GDM1 (cell line): Measurements from ENCODE around the gene PTGIS.
"Not testable (repeated sequence)": the region's sequence is repeated elsewhere in the genome, so short reads cannot be mapped to it uniquely, and the experiment has no call there.

Experiments used
- DNase-seq: peaks from one replicate; lab custom pipeline; 2025; lab: John Stamatoyannopoulos, UW

The PTGIS gene

DNA sequence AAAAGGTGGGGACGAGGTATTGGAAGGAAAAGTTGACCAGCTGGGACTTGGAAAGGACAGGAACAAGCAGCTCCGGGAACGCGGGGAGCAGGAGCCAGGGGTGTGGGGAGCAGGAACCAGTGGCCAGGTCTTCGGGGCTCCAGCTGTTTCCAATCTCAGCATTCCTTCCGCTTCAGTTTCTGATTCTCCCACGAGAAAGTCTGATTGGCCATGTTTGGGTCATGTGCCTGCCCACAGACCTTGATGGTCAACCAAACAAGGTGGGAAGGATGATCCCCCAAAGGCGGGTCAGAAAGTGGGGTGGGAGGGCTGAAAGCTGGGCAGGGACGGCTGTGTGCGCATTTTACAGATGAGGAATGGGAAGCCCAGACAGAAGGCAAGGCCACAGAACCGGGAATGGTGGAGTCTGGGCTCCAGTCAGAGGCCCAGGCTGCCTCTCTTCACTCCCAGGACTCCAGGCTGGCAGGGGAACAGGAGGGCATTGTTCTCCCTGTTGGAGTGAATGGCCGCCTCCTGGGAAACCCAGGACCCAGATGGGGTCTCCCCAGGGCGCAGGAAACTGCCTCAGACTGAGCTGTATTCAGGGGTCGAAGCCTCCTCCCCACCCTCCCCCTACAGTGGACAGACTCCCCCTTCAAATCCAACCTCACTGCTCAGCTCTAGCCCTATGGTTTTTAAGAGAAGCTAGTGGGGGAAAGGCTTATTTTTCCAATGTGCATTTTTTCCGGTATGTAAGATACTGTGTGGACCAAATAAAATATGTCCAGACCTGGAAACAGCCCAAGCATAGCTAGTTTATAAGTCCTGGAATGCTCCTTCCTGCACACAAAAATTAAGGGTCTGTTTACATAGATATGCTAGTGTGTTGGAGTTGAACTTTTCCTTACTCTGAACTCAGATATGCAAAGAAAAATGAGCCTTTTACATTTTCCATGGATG, 12.2 kb upstream of the PTGIS start:
- DNase-seq = no peak

DNA sequence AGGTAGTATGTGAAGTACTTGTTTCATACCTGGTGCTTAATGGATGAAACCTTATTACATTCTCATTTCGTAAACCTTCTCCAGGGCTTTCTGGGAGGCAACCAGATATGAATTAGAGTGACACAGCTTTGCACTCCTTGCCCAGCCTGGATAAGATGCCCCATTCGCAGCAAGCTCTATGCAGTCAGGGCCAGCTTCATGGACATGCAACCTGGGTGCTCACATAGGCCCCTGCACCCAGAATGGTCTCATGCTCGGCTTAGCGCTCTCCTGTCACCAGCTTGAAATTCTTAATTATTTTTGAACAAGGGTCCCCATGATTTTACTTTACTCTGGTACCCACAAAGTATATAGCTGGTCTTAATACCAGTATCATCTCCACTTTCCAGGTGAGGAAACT, 11.3 kb upstream of the PTGIS start:
- no peak for DNase-seq

DNA sequence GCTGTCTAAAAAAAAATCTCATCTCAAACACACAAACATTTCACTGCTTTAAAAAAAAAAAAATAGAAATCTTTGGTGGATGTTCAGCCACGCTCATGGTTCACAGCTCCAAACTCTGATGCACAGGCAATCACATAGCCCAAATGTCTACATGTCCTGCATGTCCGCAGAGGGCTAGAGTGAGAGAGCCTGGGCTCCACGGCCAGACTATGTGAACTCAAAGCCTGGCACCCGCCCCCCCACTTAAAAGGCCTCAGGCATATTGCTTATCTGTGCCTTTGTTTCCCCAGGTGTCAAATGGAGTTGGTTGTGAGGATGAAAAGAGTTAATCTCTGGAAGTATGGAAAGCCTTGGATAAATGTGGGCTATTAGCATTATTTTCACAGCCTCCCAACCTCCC, 10.5 kb upstream of the PTGIS start:
- no peak for DNase-seq

DNA sequence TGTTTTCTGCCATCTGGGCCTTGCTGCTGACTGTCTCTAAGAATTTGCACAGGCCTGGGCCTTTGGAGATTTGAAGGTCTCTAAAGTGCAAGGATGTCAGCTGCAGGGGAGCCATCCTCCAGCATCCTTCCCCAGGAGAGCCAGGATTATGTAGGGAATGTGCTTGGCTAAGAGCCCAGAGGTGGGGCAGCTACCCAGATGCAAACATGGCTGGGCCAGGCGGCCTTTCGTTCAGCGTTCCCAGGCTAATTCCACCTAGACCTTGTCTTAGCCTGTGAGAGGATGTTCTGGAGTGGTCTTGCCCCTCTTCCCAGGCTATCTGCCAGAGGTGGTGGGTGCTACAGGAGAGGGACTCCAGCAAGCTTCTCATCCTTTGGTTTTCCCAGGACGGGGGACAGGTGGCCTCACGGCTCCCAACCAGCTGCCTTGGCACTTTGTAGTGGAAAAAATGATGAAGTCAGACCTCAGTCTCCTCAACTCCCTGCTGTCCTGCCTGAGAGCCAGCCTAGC, 7.7 kb upstream of the PTGIS start:
- DNase-seq = no peak

DNA sequence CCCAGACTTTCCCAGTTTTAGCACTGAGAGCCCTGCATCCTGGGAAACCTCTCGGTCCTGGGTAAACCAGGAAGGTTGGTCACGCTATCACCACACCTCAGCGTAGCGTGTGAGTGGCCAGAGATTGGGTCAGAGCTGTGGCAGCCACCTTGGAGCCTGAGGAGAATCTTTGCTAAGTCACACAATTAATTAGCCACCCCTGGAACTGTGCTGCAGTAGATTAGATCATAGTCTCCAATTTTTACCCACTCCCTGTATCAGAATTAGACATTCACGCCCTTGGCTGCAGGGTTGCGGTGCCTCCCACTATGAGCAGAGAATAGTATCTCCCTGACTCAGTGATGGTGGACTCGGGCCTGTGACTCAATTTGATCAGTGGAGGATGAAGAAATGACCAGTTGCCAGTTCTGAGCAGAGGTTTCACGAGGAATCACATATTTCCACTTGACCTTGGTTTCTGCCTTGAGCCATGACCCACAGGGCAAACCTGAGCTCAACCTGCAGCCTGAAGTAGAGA, 6.0 kb upstream of the PTGIS start:
- no peak for DNase-seq

DNA sequence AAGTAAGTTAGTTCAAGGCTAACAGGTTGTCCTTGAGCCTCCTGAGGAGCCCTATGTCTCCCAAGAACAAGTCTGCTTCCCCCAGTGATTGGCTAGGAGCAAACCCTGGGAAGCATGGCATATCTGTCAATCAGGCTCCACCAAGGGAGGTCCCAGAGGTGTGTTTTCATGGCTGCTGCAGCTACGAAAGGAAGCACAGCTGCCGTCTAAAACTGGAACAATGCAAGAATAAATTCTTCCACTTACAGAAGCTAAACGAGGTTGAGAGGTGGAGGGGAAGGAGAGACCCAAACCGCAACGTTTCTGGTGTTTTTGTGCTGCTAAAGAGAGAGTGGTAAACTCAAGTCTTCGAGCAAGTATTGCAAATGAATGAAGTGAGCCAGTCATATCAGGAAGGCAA, 4.9 kb upstream of the PTGIS start:
- peak; percentile 12 for DNase-seq

DNA sequence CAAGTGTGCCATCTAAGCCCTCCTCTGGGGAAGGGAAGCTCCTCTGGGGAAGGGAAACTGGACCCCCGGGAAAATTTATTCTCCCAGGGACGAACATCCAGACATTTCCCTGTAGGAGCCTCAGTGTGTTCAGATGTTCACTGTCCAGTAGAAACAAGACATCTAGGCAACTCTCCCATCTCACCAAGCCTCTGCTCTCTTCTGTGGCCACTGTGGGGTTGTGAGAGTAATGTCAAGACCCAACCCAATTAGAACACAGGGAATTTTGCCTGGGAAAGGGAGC, 3.6 kb upstream of the PTGIS start:
- DNase-seq = no peak

DNA sequence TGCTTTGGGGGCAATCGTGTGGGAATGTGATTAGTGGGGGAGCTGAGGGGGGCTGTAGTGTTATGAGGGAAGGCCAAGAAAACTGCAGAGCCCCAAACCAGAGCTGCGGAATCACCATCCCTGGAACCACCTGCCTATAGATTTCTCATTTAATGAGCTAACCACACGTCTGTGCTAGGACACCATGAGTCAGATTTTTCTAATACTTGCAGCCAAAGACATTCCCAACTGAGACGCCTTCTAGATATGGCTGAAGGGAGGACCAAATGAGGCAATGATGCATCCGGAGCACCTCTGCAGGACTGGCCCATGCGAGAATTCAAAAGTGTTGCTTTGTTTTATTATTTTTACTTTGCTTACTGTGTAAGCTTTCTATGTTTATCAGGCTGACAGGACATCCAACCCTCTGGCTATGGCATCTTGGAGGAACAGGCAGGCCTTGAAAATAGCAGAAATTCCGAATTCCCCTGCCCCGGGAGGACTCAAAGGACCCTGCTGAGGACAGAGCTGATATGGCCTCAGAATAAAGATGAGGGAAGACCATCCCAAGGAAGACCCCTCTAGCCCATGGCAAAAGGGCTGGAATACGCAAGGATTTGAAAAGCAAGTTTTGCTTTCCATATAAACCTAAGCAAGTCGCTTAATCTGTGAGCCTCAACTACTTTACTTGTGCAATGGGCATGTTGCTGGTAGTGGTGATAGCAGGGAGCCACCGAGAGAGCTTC, 3.1 kb upstream of the PTGIS start:
- no peak for DNase-seq

DNA sequence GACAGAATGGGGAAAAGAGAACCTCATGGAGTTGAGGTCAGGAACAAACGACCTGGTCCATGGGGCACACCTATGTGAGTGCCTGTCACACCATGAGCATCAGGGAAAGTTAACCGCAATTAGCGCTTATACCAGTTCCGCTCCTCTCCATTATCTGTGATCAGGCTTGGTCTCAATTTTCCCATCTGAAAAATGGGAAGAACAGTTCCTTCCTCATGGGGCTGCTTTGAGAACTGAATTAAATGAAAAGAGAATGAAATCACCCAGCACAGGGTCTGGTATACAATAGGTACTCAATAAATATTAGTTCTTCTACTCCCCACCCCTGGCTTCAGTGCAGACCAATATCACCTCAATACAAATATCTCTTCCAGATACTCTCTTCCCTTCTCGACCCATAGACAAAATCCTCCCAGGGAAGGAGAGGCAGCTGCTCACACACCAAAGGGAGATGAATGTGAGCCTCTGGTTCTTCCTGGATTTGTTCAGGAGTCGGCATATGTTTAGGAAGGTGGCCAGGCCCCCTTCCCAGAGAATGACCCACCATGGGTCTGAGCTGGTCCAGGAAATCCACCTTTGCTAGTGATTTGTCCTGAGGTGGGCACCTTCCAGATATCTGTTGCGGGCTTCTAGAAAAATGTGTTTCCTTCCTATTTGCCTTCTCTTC, 2.4 kb upstream of the PTGIS start:
- DNase-seq = no peak

DNA sequence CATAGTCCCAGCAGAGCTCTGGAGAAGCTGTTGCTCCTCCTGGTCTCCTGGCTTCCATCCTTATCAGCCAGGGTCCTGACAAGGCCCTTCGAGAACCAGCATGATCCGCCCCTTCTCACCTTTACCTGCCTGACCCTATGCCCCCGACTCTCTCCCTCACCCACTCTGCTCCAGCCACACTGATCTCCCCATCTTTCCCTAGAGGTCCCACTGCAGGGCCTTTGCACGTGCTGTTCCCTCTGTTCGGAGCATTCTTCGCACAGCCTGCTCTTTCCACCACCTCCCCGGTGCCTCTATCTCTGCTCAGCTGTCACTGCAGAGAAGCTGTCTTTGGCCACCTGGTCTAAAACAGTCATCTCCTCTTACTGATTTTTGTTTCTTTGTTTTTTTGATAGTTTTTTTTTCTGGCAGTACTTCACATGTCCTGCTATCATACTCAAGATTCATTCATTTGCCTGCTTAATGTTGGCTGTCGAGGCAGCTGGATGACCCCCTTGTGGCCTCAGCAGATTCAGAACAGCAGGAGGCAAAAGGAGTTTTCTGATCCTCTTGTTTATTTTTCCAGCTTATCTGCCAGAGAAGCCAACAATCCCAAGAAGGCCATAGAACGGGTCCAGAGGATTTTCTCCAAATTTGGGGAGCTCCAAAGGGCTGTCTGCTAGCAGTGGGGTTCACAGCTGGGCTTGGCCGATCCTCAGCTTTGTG, 1.6 kb upstream of the PTGIS start:
- DNase-seq = no peak

DNA sequence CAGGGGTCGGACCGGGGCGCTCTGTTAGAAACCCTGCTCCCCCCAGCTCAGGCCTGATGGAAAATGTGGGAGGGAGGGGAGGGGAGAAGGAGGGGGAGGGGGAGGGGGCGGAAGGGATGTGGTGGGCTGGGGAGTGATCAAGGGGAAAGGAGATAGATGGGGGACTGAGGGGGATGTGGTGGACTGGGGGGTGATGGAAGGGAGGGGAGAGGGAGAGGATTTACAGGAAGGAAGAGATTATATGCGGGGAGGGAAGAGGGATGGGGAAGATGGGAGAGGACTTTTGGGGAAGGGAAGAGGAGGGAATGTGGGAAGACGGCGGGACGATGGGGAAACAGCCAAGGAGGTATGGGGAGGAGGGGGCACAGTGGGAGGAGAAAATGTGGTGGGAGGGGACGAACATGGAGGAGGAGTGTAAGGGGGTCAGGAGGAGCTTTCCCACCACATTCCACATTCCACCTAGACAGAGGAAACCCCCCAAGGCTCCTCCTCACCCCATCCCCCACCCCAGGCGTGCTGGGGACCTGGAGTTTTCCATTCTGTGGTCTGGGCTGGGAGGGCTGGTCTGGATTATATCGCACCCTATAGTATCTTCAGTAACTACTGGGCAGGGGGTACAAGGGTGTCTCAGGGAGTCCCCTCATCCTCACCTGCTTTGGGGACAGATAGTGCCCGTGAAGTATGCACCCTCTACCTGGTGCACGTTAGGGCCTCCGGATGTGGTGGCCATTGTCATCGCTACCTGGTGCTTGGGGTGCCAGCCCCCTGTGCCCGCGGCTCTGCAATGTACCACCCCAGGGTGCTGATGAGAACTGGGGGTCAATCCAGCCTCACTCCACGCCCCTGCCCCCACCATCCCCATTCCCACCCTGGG, 578 bp upstream of the PTGIS start:
- DNase-seq = no peak

DNA sequence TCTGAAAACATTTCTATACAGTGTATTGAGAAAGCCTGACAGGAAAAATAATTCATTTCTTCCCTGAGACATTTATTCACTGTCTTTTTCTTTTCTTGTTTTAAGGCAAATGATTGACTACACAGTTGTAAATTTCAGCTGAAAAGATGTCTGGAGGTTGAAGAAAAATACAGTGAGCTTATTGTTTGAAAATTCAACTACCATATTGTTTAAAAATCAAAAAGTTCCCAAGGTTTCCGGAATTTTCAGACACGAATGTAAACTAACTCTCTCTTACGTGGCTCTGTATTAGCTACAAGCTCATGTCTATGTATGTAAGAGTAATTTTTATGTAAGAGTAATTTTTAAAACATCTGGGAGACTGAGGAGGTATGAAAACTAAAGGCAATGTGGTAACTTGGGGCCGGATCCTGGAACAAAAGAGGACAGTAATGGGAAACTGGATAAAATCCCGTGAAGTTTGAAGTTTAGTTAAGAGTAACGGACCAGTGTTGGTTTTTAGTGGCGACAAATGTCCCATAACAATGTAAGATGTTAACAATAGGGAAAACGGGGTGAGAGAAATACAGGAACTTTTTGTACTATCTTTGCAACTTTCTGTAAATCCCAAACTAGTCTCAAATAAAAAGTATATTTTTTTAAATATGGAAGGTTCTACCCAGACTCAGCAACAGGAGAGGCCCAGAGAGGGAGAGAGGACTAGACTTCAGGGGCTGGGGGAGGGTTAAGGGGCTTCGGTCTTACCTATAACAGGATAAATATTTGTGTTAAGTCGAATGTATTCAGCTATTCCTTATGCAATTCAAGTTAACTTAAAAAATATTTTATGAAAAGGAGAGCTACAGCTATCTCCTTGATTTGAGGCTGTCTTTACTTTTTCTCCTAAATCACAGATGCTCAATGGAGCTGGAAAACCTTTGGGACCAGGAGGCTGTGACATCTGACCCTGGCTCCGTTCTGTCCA, 1.3 kb downstream of the PTGIS start:
- DNase-seq = no peak

DNA sequence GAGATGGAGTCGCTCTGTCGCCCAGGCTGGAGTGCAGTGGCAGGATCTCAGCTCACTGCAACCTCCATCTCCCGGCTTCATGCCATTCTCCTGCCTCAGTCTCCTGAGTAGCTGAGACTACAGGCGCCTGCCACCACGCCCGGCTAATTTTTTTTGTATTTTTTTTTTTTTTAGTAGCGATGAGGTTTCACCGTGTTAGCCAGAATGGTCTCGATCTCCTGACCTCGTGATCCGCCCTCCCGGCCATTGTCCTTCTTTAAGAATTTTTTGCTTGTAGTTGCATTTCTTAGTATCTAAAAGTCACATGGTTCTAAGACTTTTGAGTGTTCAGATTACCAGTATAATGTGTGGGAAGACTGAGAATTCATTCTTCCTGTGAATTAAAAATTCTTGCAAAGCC, 2.9 kb downstream of the PTGIS start:
- not testable (repeated sequence) for DNase-seq

DNA sequence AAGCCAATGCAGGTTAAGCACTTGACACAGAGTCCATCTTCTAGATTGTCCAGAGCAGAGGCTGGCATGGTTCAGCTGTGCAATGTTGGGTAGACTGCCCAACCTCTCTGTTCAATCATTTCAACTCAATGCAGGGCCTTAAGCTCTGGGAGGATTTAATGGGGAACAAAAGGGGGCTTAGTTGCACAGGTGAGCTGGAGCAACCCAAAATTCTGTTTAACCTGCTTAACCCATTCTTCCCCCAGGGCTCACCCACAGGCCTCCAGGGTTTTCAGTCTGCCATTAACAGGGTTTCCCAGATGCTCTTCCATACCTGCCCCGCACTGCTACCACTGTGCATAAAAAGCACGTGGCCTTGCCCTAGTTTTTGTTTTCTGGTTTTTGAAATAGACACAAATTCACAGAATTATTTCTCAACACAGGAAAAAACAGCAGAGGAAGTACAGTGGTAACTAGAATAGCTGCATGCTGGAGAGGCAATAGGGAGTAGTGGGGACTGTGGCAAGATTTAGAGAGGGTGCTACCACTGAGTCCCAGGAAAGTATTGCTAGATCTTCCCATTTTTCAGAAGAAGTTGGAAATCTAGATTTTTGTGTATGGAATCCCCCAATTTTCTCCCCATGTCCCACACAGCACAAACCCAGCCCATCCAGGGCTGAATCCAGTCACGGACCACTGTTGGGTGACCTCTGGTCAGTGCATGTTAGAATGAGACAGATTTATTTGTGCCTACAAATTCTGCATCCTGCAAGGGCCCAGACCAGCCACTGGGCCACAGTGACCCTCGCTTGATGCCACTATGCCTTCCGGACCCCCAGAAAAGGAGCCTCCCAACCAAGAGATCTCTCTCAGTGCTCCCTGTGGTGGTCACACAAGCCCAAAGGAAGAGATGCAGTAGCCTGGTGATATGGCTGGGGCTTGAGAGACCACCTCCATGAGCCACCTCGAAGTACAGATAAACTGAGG, 4.6 kb downstream of the PTGIS start:
- DNase-seq = no peak

DNA sequence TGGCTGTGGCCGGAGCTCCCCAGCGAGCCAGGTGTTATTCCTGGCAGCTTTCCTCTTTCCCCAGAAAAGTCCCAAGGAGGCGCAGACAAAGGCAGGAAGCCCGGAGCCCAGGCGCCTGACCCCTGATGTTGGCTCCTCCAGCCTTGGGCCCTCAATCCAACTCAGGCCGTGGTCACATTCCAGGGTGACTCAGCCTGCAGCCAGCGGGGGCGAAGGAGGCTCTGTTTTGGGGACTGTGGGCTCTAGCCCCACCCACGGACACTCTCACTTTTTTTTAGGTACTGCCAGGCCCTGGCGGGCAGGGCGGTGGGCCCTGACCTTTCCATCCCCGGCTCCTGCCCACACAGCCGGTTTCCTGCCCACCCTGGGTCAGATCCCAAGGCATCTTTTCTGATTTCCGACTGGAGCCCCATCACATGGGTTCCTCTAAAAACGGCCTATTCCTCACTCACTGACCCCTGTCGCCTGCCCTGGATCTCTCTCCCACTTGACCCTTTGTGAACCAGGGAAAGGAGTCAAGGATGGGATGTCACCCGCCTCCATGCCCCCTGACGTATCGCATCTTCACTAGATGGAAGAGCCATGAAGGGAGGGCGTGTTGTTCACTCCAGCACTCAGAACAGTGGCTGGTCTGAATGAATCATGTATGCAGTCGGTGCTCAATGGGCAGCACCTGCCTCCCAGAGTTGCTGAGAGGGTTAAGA, 5.5 kb downstream of the PTGIS start:
- DNase-seq = no peak

DNA sequence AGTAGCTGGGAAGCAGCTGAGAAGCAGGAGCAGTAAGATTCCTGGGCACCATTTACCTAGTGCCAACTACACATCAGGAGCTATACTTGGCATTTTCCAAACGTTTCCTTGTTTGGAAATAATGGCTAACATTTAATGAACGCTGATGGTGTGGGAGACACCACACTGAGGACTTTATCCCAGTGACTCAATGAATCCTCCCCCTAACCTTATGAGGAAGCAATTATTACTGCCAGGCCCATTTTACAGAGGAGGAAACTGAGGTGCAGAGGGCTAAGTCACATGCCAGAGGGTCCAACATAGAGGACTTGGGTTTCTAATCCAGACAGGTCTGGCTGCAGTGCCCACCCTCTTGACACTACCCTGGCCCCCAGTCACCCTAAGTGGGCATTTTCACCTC, 6.1 kb downstream of the PTGIS start:
- DNase-seq = no peak

DNA sequence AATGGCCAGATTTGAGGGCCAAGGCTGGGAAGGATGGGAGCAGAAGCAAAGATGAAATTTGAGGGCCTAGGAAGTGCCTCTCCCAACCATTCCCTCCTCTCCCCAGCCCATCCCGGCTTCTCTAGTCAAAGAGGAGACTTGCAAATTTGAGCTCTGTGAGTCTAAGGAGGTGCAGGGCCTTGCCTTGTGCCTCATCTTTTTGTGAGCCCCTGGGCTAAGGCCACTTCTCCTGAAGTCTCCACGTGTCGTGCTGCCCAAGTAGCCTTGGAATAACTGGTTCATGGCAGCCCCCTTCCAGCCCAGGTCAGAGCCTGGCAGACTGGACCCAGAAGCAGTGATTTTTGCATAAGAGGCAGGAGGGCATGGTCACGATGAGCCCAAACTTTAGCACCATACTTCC, 6.7 kb downstream of the PTGIS start:
- no peak for DNase-seq

DNA sequence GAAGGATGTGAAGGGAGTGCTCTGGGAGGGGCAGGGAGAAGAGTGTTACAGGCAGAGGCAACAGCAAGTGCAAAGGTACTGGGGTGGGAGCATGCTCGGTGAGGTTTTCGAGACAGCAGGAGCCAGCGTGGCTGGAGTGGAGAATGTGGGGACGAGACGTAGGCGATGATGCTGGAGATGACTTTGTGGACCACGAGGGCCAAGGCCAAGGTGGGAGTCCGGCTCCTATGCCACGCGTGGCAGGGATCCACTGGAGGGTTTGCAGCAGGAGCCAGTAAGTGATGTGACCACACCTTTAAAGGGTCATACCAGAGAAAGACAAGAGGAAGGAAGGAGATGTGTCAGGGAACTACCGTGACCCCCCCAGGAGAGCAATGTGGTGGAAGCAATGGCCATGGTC, 7.3 kb downstream of the PTGIS start:
- DNase-seq = no peak
